Fibroblast of gingiva (primary cell): ENCODE measurements around the gene LINC01488.
A peak's percentile ranks its signal among the peaks of the same experiment; 100 is the strongest.

Experiments
- DNase-seq: peaks from one replicate; pipeline ENCODE4 v3.0.0-alpha.2; 2011; ENCODE audit warnings: low read depth

The LINC01488 gene

GRCh38 chr11:69493931-69494821 lies 12.7 kb downstream of the LINC01488 start:
- DNase-seq: no peak

GRCh38 chr11:69494851-69495250 lies 13.4 kb downstream of the LINC01488 start:
- DNase-seq: no peak

DNA sequence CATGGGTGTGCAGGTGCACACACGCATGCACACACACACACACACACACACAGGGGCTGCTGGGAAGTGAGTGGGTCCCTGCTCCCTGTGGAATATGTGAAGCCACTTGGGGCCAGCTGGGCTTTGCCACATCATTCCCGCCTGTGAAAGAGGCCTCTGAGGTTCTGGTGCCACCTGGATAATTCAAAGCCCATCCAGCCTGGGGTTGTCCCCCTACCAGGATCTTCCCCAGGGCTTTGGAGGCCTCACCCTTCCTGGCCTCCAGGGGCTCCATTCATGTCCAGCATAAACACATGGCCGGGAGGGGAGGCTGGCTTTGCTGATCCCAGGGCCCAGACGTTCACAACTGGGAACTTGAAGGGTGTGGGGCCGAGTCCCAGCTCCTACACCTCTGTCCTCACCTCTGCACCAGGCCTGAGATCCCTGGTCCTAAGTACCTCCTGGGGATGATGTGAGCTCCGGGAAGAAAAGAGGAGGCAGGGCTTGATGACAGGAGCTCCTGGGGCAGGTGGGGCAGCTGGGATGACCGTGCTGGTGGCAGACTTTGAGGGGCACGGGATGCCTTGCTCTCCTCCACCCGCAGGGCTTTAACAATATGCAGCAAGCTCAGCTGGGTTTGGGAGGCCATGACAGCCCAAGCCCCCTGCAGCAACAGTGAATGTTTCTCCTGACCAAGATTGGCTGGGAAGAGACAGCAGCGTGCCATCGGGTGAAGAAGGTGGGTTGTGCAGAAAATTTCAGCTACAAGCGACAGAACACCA lies 14.2 kb downstream of the LINC01488 start:
- DNase-seq: no peak

DNA sequence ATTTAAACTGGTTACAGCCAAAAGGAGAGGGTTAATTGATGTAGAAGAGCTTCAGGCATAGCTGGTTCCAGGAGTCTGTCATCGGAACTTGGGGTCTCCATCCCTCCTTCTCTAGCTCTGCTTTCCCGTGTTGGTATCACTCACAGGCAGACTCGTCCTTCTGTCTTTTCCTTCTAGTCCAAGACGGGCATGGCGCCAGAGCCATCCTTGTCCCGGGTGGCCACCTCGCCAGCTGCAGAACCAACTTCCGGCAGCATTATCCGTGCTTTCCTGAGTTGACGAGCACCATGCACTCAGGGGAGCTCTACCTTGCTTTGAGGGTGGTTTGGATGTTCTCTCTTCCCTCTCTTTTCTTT lies 14.7 kb downstream of the LINC01488 start:
- no peak for DNase-seq

DNA sequence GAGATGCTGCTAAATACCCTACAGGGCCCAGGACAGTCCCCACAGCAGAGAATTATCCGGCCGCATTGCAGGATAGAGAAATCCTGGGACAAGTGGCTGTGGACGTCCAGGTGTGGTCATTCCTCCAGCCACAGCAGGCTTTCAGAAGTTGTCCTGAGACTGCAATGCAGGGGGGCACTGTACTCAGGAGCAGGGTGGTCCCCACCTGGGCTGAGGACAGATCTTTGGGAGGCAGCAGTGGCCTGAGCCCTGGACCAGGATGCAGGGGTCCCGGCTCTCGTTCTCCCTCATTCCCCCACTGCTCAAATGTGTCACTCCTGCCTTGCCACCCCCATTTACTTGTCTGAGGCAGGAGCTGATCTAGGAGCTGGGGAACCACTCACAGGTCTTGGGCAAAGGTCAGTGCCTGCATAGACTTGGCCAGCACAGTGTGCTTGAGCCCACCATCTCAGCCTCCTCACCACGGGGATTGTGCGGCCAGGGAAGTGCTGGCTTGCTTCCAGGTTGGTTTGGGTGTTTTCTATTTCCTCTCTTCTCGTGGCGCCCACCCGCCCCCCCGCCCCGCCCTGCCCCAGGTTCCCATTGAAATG lies 15.3 kb downstream of the LINC01488 start:
- no peak for DNase-seq

GRCh38 chr11:69497221-69497787 lies 15.8 kb downstream of the LINC01488 start:
- DNase-seq: peak; percentile 91

DNA sequence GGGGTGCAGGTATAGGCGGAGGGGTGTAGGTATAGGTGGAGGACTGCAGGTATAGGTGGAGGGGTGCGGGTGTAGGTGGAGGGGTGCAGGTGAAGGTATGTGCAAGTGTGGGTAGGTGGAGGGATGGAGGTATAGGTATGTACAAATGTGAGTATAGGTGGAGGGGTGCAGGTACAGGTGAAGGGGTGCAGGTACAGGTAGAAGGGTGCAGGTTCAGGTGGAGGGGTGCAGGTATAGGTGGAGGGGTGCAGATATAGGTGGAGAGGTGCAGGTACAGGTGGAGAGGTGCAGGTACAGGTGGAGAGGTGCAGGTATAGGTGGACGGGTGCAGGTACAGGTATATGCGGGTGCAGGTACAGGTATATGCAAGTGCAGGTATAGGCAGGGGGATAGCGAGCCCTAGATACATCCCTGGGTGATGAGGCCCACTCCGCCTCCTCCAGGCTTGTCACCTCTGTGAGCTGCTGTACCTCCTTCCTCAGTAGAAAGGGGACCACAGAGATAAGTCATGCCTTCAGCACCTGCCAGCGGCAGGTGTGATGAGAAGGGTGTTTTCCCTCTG lies 17.2 kb downstream of the LINC01488 start:
- DNase-seq: no peak

GRCh38 chr11:69499186-69499917 lies 17.9 kb downstream of the LINC01488 start:
- DNase-seq: no peak

DNA sequence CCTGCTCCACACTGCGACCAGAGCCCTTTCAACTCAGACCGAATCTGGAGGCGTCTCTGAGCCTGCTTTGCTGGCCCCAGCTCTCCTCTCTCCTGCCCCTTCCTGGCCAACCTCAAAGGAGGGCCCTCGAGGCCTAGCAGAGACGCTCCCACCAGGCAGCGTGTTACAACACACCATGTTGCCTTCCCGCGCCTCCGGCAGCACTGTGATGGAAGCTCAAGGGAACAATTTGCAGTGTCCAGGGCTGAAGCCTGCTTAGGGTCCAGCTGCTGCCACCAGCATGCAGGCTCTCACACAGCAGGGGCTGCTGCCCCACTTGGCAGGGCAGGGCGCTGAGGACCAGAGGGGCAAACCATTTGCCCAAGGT lies 18.4 kb downstream of the LINC01488 start:
- no peak for DNase-seq

- DNase-seq: no peak
Measured at GRCh38 chr11:69500285-69501120, 19.0 kb downstream of the LINC01488 start.

DNA sequence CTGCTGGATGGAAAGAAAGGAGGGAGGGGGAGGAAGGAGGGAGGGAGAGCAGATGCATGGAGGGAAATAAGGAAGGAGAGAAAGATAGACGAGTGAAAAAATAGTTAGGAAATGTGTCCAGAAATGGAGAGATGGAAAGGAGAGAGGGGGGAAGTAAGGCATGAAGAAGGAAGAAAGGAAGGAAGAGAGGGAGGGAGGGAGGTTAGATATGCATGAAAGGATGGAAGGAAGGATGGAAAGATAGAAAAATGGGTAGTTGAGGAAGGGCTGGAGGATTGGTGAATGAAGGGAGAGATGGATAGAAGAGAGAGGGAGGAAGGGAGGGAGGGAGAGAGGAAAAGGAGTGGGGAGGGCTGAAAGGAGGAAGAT lies 19.6 kb downstream of the LINC01488 start:
- DNase-seq: no peak

DNA sequence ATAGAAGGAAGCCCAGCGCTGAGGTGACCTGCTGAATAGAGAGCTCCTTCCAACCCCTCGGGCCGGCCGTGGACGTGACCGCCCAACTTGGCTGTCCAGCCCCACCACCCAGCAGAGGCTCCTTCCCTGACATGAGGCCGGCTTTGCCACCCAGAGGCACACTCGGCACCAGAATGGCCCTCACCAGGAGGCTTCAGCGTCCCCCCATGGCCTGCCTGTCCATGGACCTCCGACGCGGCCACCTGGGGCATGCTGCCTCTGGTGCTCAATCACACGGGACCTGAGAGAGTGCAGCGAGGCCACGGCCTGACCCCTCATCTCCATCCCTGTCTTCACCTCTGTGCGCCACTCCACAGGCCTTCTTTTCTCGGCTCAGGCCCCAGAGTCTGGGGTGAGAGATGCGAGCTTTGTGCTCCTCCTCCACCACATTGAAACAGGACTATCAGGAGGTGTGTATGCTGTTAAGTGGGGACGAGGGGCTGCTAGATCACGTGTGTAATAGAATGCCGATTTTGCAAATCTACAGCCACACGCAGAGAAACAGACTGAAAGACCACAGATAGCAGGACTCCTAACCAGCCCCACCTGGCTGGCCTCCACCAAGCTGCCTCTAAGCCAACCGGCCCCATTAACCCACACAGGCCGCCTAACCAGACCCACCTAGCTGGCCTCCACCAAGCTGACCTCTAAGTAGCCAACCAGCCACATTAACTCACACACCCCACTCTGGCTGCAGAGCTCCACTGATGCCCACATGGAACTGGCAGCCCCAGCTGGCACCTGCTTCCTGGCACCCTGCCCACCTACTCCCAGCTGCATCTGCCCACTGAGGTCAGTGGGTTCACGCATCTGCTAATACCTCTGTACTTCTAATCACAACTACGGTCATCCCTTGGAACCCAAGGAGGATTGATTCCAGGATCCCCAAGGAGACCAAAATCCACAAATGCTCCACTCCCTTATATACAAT lies 20.7 kb downstream of the LINC01488 start:
- DNase-seq: no peak

- DNase-seq: no peak
Measured at GRCh38 chr11:69504127-69504526, 22.7 kb downstream of the LINC01488 start.

- DNase-seq: no peak
Measured at GRCh38 chr11:69504576-69505335, 23.3 kb downstream of the LINC01488 start.

DNA sequence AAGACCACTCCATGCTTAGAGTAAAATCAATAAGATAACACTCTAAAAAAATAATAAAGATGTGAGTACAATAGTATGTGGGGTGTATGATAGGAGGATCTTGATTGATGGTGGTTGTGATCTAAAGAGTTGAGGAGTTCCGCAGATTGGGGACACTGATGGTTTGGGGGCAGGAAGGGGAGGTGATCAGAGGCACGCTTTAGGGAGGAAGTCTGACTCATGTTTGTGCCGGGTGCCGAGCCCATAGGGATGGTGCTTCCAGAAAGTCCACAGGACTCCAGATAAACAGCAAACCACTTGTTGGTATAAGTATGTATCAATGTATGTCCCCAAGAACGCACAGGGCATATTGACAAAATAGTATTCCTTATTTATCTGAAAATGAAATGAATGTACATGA lies 27.5 kb downstream of the LINC01488 start:
- DNase-seq: no peak

DNA sequence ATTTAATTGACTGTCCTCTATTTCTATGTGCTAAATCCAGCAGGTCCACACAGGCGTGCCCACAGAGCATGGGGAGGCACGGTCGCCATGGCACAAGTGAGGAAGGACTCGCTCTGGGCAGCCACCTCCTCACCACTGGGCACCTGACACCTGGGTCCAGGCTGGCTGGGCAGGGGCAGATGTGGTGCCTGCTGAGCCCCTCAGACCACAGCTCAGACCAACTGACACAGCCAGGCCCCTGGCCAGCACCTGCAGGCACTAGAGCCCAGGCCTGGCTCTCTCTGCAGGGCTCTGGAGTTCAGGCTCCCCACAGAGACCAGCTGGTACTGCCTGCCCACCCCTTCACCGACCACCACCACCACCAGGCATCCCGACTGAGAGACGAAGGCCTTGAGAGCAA lies 27.9 kb downstream of the LINC01488 start:
- DNase-seq: no peak

DNA sequence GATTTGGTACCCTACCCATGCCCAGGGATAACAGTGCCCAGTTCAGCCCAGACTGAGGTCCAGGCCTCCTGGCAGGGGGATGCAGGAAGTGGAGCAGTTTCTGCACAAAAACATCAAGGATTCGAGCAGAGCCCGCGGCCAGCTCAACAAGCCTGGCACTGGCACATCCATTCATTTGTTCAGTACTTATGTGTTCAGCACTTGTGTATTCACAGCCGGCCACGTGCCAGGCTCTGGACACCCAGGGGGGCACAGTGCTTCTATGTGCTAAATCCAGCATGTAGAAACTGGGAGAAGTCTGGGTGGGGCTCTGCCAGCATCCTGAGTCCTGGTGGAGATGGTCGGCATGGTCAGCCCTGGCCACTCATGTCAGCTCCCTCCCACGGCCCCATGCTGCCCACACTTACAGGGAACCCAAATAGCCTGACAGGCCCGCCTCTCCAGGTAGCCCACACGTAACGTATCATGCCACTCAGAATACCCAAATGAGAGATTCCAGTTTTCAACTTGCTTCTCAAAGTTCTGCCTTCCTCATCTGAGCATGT lies 28.5 kb downstream of the LINC01488 start:
- DNase-seq: no peak
